HG02970 (cell line): ENCODE data around the gene PRKCE.

Experiments
- ATAC-seq: cut with Tn5 transposase; IDR thresholded peaks from one replicate; pipeline ENCODE4 v1.9.1; 2021; ENCODE audit warnings: mild to moderate bottlenecking, moderate library complexity, moderate number of reproducible peaks; ENCODE audit not compliant: unreplicated experiment, low FRiP score

The PRKCE gene

GRCh38 chr2:45772038-45772437 lies 120.6 kb downstream of the PRKCE start:
- ATAC-seq, result no peak

GRCh38 chr2:45773909-45774308 lies 122.4 kb downstream of the PRKCE start:
- no peak for ATAC-seq

GRCh38 chr2:45774688-45775244 lies 123.3 kb downstream of the PRKCE start:
- ATAC-seq, result no peak

GRCh38 chr2:45776160-45776955 lies 124.9 kb downstream of the PRKCE start:
- ATAC-seq, result no peak

DNA sequence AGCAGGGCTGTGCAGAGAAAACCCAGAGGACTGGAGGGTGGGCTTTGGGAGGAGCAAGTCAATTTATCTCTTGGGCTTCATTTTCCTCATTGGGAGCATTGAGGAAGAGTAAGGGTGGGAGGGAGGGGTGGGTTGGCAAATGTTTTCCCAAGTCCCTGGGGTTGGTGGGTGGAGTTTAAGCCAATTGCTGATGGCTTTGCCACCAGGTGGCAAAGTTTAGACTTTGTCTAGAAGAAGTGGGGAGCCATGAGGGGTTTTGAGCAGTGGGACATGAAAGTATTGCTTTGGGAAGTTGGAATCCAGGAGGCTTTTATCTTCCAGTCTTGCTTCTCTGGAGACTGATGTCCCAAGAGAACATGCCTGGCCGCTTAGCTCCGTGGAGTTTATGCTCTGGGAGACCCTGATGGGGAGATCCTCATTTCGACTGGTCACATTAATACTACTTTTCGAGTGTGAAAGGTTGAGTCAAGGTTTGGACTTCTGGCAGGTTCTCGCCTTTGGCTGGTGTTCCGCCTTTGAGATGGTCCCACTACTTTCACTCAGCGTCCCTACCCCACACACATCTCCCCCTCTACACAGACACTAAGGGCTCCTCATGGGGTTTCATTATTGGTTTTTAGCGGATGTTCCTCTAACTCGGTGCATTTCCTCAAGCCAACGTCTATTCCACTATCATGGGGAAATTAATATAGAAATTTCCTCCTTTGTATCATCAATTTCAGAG lies 126.7 kb downstream of the PRKCE start:
- no peak for ATAC-seq

DNA sequence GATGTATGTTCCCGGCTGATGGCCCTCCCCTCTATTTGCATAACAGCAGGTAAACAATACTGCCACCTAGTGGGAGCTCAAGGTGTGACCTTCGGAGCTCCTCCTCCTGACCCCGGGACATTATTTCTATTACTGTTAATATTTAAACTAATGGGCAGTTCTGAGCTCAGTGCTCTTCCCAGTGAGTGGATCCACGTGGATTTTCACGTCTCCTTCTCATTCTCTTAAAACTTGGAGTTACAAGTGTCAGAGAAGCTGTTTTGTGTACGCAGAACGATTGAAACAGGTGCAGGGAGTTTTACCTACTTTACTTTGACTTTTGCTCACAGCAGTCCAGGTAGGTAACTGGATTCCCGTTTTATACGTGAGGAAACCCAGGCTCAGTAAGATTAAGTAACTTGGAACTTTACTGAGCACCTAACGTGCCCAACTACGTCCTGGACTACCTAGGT lies 127.3 kb downstream of the PRKCE start:
- ATAC-seq, result no peak

GRCh38 chr2:45780541-45781463 lies 129.3 kb downstream of the PRKCE start:
- ATAC-seq, result no peak

GRCh38 chr2:45781464-45781811 lies 130.0 kb downstream of the PRKCE start:
- ATAC-seq, result no peak

DNA sequence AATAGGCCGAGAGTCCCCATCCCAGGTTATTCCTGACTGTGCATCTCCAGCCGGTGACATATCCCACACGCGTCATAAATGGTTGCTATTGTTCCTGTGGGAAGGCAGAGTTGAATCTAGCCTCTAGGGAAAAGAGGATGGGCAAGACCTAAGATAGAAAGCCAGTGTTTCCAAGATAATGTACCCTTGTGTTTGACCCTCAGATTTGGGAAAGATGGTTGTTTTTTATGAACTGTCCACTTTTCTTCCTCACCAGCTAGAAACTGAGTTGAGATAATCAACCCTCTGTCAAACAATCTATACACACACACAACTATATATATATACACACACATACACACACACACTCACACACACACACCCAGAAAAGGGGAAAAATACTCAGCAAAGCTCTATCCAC lies 131.0 kb downstream of the PRKCE start:
- no peak for ATAC-seq

DNA sequence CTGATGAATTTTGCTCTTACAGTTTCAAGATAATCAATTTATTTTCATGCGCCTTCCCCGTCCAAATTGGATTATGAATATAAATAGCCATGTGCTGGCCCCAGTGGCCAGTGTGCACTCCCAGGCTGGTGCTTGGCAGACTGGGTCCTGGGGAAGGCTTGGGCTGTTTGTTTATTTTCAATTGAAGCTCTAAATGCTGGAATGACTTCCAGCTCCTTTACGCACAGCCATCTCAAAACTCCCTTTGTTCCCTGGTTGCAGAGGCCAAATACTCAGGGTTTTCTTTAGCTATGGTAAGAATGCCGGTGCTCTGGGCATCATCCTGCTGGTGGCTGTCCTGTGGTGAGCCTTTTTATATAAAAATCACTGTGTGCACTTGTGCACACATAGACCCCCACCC lies 131.5 kb downstream of the PRKCE start:
- no peak for ATAC-seq

DNA sequence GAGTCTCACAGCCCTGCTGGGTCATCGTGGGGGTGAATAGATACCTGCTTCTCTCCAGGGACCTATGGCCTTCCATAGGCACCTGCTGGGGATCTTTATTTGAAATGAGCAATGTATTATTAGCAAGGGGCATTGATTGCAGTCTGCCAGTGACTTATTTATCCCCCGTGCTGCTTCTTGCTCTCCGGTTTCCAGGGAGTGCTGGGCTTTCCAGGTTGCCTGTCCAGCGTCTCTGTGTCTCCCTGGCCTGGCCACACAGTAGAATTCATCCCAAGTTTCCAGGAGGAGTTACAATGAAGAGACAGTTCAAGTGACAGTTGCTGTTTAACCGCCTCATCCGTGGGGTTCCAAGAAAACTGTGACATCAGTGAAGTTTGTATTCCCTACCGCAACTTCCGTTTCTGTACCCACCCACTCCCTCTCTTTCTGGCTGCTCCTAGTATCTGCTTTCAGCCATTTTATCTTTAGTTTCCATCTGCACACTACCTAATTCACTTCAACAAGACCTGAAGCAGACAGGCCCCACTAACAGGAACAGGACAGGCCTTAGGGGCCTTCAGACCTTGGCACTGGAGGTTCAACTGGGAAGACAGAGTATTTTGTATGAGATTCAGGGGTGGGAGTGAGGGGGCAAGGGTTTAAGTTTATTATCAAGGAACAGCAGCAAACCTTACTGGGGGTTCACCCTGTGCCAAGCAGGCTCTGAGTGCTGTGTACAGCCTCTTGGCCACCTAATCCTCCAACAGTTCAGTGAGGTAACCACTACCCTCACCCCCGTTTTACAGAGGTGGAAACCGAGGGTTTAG lies 134.8 kb downstream of the PRKCE start:
- ATAC-seq, result no peak

DNA sequence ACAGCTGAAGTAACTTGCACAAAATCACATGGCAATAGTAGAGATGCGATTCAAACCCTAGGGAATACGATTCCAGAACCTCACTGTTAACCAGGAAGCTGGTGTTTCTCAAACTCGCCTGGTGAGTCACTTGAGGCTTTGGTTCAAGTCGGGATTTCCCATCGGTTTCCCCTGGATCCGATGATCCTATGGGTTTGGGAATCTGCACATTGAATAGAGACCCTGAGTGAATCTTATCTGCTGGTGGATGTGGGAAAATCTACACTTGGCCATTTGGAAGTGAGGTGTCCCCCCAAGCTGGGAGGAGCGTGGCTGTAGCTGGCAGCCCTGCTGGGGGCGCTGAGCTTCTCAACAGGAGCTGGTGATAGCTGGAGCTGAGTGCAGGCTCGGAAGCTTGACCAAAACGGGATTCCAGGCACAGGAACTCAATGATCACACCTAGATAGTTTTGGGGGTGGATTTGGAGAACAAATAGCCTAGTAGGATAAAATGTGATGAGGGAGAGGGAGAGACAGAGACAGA lies 135.4 kb downstream of the PRKCE start:
- ATAC-seq, result no peak

DNA sequence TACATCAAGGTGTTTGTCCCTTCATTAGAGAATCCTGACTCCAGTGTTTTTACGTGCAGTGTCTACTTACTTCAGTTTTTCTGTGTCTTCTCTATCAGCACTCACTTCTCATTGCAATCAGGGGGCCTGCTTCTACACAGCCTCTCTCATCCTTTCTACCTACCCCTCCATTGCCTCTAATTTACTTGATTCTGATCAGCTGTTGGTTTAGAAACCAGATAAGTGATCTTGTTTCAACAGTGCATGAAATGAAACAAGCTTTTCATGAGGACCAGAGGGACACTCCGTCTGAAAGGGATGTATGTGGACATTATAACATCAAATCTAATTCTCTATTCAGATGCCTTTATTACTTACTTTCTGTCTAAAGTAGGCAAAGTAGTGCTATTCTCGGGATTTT lies 136.9 kb downstream of the PRKCE start:
- ATAC-seq, result no peak

GRCh38 chr2:45789317-45789716 lies 137.8 kb downstream of the PRKCE start:
- ATAC-seq, result no peak

DNA sequence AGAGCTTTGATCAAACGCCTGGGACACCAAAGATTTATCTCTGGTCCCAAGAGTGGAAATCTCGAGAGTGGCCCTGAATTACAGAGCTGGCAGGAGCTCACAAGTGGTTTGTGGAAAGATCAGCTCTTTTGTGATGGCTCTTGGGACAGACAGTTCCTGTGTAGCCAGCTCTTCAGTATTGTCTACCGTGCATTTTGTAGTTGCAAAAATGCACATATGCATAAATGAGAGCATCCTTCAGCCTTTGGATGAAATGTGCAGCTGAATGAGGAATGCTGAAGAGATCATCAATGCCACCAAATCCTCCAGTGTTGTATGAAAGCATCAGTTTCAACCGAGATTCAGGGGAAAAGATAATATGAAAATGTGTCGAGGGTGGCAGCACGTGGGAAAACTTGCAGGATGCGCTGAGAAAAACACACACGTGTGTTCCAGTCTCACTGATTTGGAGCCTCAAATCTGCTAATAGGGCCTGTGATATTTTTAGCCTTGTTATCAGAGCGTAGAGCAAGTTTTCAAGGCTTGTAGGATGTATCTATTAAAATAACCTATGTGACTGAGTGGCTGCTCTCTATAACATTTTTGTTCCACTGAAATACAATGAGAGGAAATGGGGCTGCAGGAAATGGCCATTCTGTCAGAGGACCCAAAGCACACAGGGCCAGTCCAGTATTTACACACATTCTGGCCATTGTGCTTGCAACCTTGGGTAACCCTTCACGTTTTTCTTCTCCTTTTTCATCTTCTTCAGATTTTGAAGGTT lies 138.7 kb downstream of the PRKCE start:
- ATAC-seq, result no peak

- ATAC-seq, result no peak
Observed at GRCh38 chr2:45793305-45793962, 142.0 kb downstream of the PRKCE start.

- no peak for ATAC-seq
Observed at GRCh38 chr2:45794134-45794617, 142.7 kb downstream of the PRKCE start.

DNA sequence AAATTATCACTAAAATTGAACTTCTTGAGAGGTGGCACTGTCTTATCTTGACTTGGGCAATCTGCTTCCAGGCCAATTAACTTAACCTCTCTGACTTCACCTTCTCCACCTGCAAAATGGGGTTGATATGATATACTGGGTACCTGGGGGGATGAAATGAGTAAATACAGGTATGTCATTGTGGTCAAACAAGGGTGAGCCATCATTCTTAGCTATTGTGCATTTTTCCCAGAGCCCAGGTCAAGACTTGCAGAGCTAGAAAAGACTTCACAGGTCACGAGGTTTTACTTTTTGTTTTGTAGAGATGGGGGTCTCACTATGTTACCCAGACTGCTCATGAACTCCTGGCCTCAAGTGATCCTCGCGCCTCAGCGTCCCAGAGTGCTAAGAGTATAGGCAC lies 145.0 kb downstream of the PRKCE start:
- ATAC-seq, result no peak
